GM18909 (cell line): ENCODE data around the gene PHC3.
A peak's percentile ranks its signal among the peaks of the same experiment; 100 is the strongest.

Source experiments
- ATAC-seq: cut with Tn5 transposase; IDR thresholded peaks from one replicate; pipeline ENCODE4 v1.9.1; 2021; ENCODE audit warnings: mild to moderate bottlenecking; ENCODE audit not compliant: unreplicated experiment, poor library complexity

PHC3 gene

GRCh38 chr3:170047133-170047404 is 134.5 kb downstream of the PHC3 start:
- no peak for ATAC-seq

- ATAC-seq, result no peak
These were observed 135.0 kb downstream of the PHC3 start for GRCh38 chr3:170046269-170047132.

- ATAC-seq, result peak; percentile 85
These were observed 136.7 kb downstream of the PHC3 start for GRCh38 chr3:170044795-170045244.

GRCh38 chr3:170044271-170044670 is 137.3 kb downstream of the PHC3 start:
- ATAC-seq, result no peak

GRCh38 chr3:170043506-170043905 is 138.0 kb downstream of the PHC3 start:
- no peak for ATAC-seq

GRCh38 chr3:170040418-170040817 is 141.1 kb downstream of the PHC3 start:
- no peak for ATAC-seq

GRCh38 chr3:170038434-170039110 is 143.0 kb downstream of the PHC3 start:
- ATAC-seq, result peak; percentile 20
